Raji (cell line): ENCODE results near the gene TPD52L1.

Source experiments
- POLR2A ChIP-seq: IDR thresholded peaks from 2 replicates; pipeline ENCODE4 v1.6.1; 2011; ENCODE audit warnings: low read depth, low read length, control low read depth; ENCODE audit not compliant: insufficient read depth

TPD52L1 gene

GRCh38 chr6:125258651-125259353 lies 105.2 kb downstream of the TPD52L1 start:
- TF ChIP-seq POLR2A = no peak

DNA sequence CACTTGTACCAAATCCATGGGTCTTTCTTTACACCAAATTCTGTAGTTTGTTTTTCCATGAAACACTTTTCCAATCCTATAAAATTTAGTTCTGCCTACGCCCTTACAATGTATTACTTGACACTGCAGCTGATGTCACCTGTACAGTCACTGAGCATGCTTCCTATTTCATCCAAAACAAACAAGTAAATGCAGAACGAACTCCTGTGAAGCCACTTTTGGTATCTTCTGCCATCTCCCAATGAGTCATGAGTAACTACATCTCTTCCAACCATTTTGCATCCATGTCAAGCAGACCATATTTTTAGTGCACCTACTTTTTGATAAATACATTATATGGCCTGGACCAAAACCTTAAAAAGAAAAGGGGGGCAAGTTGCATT lies 105.8 kb downstream of the TPD52L1 start:
- TF ChIP-seq POLR2A = no peak

DNA sequence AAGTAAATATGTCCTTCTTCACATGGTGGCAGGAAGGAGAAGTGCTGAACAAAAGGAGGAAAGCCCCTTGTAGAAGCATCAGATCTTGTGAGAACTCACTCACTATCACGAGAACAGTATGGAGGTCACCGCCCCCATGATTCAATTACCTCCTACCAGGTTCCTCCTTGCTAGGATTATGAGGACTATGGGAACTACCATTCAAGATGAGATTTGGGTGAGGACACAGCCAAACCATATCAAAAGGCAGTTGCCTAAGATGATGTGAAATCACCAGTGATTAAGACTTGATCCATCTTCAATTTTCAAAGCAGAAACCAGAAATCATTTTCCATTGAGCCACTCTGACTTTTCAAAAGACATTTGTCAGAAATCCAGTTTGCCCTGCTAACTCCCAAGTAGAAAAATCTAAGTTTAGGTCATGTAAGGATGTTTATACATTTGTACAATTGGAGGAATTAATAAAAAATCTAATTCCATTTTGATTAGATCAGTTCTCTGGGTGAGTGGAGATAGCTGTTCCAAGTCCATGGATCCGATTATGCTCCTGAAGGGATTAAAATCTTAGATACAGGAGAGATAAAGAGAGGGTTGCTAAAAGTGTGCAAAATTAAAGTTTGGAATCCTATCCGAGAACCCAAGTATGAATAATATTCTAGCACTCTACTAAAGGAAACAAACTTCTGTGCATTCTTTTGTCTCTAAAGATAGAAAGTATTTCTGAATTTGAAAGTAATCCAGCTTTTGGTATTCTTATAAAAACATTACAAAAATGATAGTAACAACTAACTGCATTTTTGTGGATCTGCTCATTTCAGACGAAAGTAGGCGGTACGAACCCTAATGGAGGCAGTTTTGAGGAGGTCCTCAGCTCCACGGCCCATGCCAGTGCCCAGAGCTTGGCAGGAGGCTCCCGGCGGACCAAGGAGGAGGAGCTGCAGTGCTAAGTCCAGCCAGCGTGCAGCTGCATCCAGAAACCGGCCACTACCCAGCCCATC lies 108.7 kb downstream of the TPD52L1 start:
- no peak for TF ChIP-seq POLR2A

- TF ChIP-seq POLR2A = no peak
Observed at GRCh38 chr6:125264476-125264875, 110.9 kb downstream of the TPD52L1 start.

DNA sequence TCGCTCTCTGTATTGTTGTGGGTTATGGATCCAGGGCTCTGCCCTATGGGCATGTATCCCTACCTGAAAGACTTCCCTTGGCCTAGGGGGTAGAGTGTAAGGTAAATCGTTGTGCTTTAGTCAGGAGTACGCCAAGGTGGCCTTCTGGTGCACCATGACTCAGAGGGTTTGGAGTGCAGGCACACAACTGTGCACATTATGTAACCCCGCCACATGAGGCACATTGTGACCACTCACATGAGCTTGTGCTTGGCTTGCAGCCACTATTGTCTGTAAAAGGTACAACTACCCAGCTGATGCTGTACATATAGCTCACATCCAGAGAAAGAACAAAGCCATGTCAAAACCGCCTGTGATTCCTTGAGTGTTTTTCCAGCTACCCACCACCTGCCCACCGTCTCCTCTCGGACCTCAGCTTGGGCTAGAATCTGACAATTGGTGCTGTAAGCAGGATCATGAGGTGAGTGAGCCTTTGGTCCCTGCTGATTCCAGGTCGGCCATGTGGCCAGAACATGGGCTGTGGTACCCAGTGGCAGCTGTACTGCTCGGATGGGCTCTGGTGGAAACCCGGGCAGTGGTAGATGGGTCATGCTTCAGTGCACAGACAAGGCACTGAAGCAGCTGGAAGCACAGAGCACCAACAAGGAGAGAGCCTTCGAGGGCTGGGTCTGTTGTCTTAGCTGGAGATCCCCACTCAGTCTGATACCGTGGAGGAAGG lies 114.4 kb downstream of the TPD52L1 start:
- no peak for TF ChIP-seq POLR2A

GRCh38 chr6:125268765-125269164 lies 115.2 kb downstream of the TPD52L1 start:
- no peak for TF ChIP-seq POLR2A

GRCh38 chr6:125269328-125269985 lies 115.9 kb downstream of the TPD52L1 start:
- no peak for TF ChIP-seq POLR2A

- TF ChIP-seq POLR2A = no peak
Observed at GRCh38 chr6:125270380-125270779, 116.8 kb downstream of the TPD52L1 start.

DNA sequence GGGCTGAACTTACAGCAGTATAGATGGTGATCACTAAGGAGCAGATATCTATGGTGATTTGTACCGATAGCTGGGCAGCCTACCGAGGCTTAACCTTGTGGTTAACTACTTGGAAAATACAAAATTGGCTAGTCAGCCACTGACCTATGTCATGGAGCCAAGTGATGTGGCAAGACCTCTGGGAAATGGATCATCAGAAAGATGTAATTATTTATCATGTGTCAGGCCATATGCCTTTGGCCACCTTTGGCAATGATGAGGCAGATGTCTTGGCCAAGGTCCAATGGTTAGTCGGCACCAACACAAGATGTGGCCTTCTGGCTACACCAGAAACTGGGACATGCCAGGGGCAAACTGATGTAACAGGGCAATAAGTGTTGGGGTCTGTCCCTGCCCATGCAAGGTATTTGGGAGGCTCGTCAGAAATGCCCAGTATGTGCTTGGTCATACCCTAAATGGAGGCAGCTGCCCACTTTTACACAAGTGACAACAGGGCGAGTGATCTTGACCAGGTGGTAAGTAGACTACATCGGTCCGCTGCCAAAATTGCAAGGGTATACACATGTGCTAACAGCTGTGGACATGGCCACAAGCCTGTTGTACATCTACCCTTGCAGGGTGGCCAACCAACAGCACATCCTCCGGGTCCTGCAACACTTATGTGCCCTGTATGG lies 118.0 kb downstream of the TPD52L1 start:
- TF ChIP-seq POLR2A = no peak

DNA sequence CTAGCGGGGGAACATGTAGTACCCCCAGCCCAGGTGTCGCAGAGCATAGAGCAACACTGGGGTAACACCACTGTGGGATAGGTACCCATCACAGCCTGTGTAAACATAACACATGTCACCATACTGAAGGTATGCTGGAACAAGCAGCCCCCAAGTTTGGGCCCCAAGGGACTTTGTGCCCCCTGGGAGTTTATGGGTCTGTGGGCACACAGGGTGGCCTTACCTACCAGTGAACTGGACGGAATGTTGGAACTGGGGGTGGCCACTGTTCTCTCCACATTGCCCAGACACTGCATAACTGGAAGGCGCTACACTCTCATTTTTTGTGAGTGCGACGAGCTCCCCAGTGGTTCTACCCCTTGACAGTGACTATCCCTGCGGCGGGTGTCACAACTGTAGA lies 119.7 kb downstream of the TPD52L1 start:
- no peak for TF ChIP-seq POLR2A

GRCh38 chr6:125273965-125274364 lies 120.4 kb downstream of the TPD52L1 start:
- TF ChIP-seq POLR2A = no peak

DNA sequence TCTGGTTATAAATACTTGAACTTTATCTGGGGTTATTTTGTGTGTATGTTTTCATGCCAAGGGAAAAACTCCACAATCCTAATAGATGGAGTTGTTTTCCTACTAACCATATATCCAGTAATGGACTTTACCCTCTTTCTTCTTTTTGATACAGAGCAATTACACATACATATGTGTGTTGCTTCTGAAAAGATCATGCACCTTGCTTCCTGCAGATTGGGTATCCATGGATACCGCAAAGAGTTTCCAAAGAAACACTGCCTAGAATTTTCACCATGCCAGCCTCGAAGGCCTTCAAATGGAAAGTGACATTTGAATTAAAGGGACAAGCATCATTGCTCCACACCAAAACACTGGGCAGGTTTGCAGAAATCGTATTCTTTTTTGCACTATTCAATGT lies 121.4 kb downstream of the TPD52L1 start:
- TF ChIP-seq POLR2A = no peak

DNA sequence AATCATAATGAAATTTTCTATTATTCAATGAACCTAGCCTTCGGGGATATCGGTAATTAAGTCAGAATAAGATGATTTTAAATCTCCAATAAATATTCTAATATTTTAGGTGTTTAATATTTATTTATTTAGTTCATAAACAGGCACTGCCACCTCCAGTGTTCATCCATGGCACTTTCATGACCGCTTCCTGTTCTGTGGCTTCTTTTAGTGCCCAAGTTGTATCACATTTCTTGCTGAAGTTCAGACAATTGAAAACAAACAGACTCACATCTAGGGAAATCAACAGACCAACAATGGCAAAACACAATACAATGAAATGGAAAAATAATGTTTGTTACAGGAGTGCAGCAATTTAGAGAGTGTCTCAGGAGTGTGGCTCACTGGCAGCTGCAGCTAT lies 122.2 kb downstream of the TPD52L1 start:
- TF ChIP-seq POLR2A = no peak

GRCh38 chr6:125277838-125278237 lies 124.3 kb downstream of the TPD52L1 start:
- TF ChIP-seq POLR2A = no peak
